Measurements from ENCODE around the gene ZBTB7B.

- TF ChIP-seq CTCF (IDR thresholded peaks at IDR 0.05) (no peak), EP300 (IDR thresholded peaks at IDR 0.05) (no peak), POLR2A (IDR thresholded peaks at IDR 0.05) (no peak)
These were observed 8.9 kb upstream of the ZBTB7B start, which contains the start of gene LENEP for GRCh38 chr1:154993572-154994268.

Measured in tibial nerve (tissue), 4 donors.